Natural killer cell treated with Interleukin-12 subunit alpha and Interleukin-12 subunit beta and Interleukin-15 and Interleukin-18, amount 100 ng/mL, for 72 hours (primary cell): ENCODE data around the gene RASGRF1. TPM values are rescaled to one million over a fixed set of nuclear protein-coding genes. Genes with fewer than 3 reads are reported as not detected.

Experiments used
- ATAC-seq, 2 donors: fragments of 150-1000 bp; cut with Tn5 transposase in 1 of 2; sonication (Bioruptor Pico), chemical (Tn5 transposase) in 1 of 2; 2 replicates each; pipeline ENCODE4 v1.10.0; 2021
- DNase-seq: peaks from one replicate; pipeline ENCODE4 v3.0.0; 2022; ENCODE audit warnings: low spot score
- H3K27ac Mint-ChIP-seq, 2 donors: 1 replicate in 1 of 2; 2 replicates in 1 of 2; pipeline ENCODE4 v1.8.0; 2022; ENCODE audit warnings: mixed read lengths in 2 of 2, mild to moderate bottlenecking in 1 of 2, moderate library complexity in 1 of 2
- H3K27me3 Mint-ChIP-seq, 2 donors: 1 replicate in 1 of 2; 2 replicates in 1 of 2; pipeline ENCODE4 v1.8.0; 2022; ENCODE audit warnings: mixed read lengths in 2 of 2
- H3K36me3 Mint-ChIP-seq: one replicate; pipeline ENCODE4 v1.8.0; 2022; ENCODE audit warnings: mixed read lengths
- H3K4me1 Mint-ChIP-seq, 2 donors: 1 replicate in 1 of 2; 2 replicates in 1 of 2; pipeline ENCODE4 v1.8.0; 2022; ENCODE audit warnings: low read depth in 2 of 2, mixed read lengths in 2 of 2, mild to moderate bottlenecking in 1 of 2
- H3K4me3 Mint-ChIP-seq: one replicate; pipeline ENCODE4 v1.8.0; 2022; ENCODE audit warnings: mixed read lengths
- H3K9me3 Mint-ChIP-seq: 2 replicates; pipeline ENCODE4 v1.8.0; 2022; ENCODE audit warnings: mixed read lengths
- total RNA-seq, 2 donors: library from RNA; stranded (reverse); gene quantifications; one replicate each; pipeline ENCODE4 v1.2.3, GENCODE V29; 2022

The RASGRF1 gene, protein sequence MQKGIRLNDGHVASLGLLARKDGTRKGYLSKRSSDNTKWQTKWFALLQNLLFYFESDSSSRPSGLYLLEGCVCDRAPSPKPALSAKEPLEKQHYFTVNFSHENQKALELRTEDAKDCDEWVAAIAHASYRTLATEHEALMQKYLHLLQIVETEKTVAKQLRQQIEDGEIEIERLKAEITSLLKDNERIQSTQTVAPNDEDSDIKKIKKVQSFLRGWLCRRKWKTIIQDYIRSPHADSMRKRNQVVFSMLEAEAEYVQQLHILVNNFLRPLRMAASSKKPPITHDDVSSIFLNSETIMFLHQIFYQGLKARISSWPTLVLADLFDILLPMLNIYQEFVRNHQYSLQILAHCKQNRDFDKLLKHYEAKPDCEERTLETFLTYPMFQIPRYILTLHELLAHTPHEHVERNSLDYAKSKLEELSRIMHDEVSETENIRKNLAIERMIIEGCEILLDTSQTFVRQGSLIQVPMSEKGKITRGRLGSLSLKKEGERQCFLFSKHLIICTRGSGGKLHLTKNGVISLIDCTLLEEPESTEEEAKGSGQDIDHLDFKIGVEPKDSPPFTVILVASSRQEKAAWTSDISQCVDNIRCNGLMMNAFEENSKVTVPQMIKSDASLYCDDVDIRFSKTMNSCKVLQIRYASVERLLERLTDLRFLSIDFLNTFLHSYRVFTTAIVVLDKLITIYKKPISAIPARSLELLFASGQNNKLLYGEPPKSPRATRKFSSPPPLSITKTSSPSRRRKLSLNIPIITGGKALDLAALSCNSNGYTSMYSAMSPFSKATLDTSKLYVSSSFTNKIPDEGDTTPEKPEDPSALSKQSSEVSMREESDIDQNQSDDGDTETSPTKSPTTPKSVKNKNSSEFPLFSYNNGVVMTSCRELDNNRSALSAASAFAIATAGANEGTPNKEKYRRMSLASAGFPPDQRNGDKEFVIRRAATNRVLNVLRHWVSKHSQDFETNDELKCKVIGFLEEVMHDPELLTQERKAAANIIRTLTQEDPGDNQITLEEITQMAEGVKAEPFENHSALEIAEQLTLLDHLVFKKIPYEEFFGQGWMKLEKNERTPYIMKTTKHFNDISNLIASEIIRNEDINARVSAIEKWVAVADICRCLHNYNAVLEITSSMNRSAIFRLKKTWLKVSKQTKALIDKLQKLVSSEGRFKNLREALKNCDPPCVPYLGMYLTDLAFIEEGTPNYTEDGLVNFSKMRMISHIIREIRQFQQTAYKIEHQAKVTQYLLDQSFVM (N-terminal part only)
- total RNA-seq: under 1 TPM in 1 of 2 donors, not detected in 1; 0.11 TPM

DNA sequence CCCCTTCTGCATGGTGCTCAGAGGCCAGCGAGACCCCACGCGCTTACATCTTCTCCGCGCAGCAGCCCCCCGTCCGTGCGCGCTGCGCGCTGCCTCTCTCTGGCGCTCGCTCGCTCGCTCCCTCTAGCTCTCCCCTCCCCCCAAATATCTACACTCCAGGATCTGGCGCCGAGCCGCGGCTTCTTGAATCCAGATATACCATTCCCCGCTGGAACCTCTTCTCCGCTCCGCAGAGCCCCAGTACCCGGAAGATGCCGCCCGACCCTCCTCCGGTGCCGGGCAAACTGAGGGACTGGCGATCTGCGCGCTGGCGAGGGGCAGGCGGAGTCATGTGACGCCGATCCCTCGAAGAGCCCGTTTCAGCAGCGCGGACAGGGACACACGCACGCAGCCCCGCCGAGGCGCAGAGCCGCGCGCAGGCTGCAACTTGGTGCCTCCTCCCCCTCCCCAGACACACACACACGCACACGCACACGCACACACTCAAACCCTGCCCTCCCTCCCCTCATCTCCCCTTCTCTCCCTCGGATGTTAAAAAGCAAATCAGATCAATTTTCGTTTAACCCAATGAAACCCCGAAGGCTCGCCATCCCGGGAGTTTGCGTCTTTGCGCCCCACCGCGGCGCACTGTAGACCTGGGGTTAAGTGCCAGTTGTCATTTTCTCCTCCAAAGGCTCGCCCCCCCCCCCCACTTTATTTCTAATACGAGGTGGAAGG is at the start of gene RASGRF1:
Gene RASGRF1 (minus strand): TSS at position 294 of the 717 bp plus-strand sequence. CDS start 282 bp downstream, at position 12.
- H3K36me3 Mint-ChIP-seq: peaks cover 5% of the 10 kb centered on the region
- ATAC-seq (no peak), DNase-seq (no peak)
- H3K27ac Mint-ChIP-seq: no peak within 1 kb of the TSS
- peaks cover 3% of the 10 kb centered on the region for H3K9me3 Mint-ChIP-seq
- no peak within 1 kb of the TSS for H3K4me3 Mint-ChIP-seq
- peaks cover 34 to 65% of the 10 kb centered on the region in 2 donors for H3K27me3 Mint-ChIP-seq
- peaks cover 7 to 8% of the 10 kb centered on the region in 2 donors for H3K4me1 Mint-ChIP-seq

DNA sequence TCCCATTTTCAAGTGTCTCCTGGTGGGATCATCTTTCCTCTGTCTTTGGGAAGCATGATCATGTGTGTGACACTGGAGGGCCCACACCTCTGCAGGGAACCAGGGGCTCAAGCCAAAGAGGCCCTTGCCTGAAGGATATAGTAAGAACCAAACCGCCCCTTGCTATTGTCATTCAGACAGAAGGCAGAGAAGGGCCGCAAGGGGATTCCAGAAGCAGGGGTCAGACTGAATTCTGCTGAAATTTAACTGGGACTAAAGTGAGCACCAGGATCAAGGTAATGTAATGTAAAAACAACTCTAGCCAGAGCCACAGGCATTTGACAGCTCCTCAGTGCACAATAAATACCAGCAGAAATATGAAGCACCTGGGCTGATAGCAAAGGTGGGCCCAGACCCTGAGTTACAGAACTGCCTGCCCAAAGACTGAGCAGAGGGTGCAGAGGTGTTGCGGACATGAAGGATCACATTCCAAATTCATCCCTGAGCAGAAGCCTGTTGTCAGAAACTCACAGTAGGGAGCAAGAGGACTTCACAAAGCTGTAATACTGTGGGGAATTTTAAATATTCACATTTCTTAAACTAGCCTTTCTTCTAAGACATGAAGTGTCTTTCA is 46.0 kb upstream of the RASGRF1 start:
- H3K27me3 Mint-ChIP-seq: peaks cover 41 to 79% of the 10 kb centered on the region in 2 donors
- no peaks in the 10 kb centered on the region for H3K36me3 Mint-ChIP-seq
- no peak overlapping the region for H3K4me3 Mint-ChIP-seq
- no peak overlapping the region for H3K27ac Mint-ChIP-seq
- no peak for ATAC-seq
- no peak for DNase-seq
- H3K4me1 Mint-ChIP-seq: no peaks in the 10 kb centered on the region
- no peaks in the 10 kb centered on the region for H3K9me3 Mint-ChIP-seq

DNA sequence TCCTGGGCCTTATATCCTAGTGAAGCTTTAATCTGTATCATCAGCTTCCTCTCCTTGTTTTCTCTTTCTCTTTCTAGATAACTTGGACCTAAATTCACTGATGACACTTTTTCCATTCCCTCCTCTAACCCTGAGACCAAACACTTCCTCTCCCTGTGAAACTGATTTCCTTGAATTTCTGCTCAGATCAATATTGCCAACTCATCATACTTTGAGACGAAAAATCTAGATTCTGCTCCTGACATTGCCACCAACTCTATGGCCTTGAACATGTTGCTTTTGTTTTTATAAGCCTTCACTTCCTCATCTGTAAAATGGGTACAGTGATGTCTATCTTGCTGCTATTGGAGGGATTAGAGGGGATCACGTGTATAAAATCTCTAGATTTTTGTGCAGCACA is 42.7 kb upstream of the RASGRF1 start:
- ATAC-seq (no peak), DNase-seq (no peak)
- no peaks in the 10 kb centered on the region for H3K9me3 Mint-ChIP-seq
- H3K27ac Mint-ChIP-seq: no peak overlapping the region
- no peaks in the 10 kb centered on the region for H3K4me1 Mint-ChIP-seq
- H3K36me3 Mint-ChIP-seq: no peaks in the 10 kb centered on the region
- no peak overlapping the region for H3K4me3 Mint-ChIP-seq
- peaks cover 21 to 69% of the 10 kb centered on the region in 2 donors for H3K27me3 Mint-ChIP-seq

DNA sequence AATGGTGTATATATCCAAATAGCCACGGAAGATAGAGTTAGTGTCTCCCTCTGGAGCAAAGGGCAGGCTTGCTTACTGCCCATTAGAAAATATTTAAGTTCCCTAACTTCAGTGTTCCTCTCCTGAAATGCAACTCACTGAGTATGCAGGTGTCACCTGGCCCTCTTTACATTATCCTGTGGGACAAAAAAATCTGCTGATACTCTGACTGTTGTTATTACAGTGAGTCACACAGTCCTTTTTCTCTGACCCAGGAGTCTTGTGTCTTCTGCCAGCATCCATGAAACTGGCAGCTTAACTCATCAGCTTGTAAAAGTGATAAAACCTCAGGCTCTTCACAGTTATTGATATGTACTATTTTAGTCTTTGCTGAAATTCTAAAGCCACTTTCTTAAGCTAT is 42.2 kb upstream of the RASGRF1 start:
- peaks cover 19 to 65% of the 10 kb centered on the region in 2 donors for H3K27me3 Mint-ChIP-seq
- no peak overlapping the region for H3K4me3 Mint-ChIP-seq
- no peaks in the 10 kb centered on the region for H3K4me1 Mint-ChIP-seq
- H3K9me3 Mint-ChIP-seq: no peaks in the 10 kb centered on the region
- ATAC-seq (no peak), DNase-seq (no peak)
- no peak overlapping the region for H3K27ac Mint-ChIP-seq
- H3K36me3 Mint-ChIP-seq: no peaks in the 10 kb centered on the region

DNA sequence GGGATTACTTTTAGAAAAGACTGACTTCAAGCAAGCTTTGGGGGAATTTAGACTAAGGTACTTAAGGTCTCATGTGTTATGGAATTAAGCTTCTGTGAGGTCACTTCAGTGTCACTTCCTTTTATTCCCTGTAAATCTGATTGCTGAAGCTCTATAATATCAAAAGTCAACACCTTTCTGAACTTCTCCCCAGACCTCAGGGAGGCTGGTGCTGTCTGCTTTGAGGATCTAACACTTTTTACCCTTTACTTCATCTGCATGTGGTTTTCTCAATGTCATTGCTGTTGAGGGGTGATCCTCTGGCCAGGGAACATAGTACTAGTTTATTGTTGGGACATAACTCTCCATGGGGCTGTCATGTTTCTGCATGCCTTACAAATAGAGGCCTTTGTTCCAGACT is 41.8 kb upstream of the RASGRF1 start:
- H3K36me3 Mint-ChIP-seq: no peaks in the 10 kb centered on the region
- H3K9me3 Mint-ChIP-seq: no peaks in the 10 kb centered on the region
- H3K27me3 Mint-ChIP-seq: peaks cover 23 to 69% of the 10 kb centered on the region in 2 donors
- no peaks in the 10 kb centered on the region for H3K4me1 Mint-ChIP-seq
- no peak overlapping the region for H3K4me3 Mint-ChIP-seq
- ATAC-seq (no peak), DNase-seq (no peak)
- H3K27ac Mint-ChIP-seq: no peak overlapping the region

DNA sequence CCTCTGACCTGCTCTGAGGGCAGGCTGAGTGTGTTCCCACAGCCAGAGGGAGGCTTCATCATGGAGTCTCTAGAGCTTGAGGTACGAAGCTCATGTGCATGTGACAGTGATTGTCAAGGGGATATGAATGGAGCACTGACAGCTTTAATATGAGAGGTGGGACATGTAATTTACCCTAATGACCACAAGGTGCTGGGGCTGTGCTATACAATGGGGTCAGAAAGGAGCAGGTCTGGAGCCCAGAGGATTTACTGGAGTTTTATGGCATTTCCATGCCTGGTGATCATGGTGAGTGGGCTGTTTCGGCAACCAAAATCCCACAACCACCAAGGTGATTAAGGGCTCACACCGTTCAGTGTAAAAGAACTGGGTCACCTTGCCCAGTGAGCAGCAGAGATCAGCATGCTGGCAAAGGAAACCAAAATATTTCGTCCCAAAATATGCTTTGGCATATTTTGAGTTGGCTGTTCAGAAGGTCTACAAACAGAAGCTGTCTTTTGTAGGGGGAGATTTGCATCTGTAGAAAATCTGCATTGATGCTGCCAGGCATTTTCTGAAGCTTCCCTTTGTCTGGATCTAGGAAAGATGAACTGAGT is 40.1 kb upstream of the RASGRF1 start:
- Mint-ChIP-seq H3K27me3 (peaks cover 20 to 68% of the 10 kb centered on the region in 2 donors), H3K4me1 (no peaks in the 10 kb centered on the region), H3K9me3 (no peaks in the 10 kb centered on the region), H3K4me3 (no peak overlapping the region), H3K36me3 (no peaks in the 10 kb centered on the region), H3K27ac (no peak overlapping the region)
- ATAC-seq: peak in 1 of 2 donors; percentile 11
- DNase-seq: no peak

DNA sequence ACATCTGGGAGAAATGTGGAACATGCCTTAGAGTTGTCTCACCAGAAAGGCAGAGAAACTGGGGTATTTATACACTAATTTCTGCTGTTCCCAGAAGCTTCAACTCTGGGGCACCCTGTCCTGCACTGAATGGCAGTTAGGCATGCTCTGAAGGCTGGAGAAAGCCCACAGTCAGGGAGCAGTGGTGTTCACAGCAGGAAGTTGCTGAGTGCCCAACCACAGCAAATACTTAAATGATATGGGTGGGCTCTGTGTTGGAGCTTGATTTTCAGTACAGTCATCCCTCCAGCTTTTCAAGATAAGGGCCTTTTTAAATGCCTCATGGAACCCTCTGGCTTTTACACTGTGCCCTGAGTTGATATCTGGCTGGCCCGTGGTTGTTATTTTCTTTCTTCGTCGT is 38.7 kb upstream of the RASGRF1 start:
- Mint-ChIP-seq H3K27me3 (peaks cover 20 to 60% of the 10 kb centered on the region in 2 donors), H3K4me3 (no peak overlapping the region), H3K27ac (no peak overlapping the region), H3K4me1 (no peaks in the 10 kb centered on the region), H3K9me3 (no peaks in the 10 kb centered on the region), H3K36me3 (no peaks in the 10 kb centered on the region)
- DNase-seq (no peak), ATAC-seq (no peak)

DNA sequence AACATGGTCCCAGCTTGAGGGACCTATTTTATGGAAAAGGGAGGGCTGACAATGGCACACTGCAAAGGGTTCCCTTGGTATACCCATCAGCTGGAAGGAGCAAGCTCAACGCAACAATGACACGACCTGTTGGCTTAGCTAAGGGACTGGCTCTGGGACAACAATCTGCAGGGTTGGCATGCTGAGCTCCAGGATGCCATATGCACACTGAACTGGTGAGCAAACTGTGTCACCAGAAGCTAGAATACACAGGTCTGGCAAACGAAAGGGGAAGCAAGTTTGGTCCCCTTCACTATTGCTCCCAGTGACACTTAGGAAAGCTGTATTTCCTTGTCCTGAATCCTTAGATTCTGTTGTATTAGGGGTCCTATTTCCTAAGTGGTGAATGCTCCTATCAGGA is 38.0 kb upstream of the RASGRF1 start:
- H3K36me3 Mint-ChIP-seq: no peaks in the 10 kb centered on the region
- H3K4me3 Mint-ChIP-seq: no peak overlapping the region
- no peaks in the 10 kb centered on the region for H3K4me1 Mint-ChIP-seq
- DNase-seq: no peak
- H3K27me3 Mint-ChIP-seq: peaks cover 18 to 55% of the 10 kb centered on the region in 2 donors
- H3K9me3 Mint-ChIP-seq: no peaks in the 10 kb centered on the region
- H3K27ac Mint-ChIP-seq: no peak overlapping the region
- ATAC-seq: no peak

DNA sequence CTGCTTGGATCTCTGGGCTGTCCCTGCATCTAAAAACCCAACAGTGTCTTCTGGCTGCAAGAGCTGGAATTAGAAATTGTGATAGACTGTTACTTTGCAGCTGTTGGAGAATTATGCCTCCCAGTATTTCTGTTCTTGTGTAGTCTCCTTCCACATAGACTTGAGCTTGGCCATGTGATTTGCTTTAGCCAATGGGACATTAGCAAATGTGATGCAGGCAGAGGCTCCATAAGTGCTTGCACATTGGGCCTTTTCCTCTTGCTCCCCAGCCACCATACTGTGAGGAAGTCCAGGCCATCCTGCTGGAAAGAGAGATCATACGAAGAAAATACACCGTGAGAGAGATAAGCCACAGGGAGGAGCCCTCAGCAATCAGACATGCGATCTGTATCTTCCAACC is 33.8 kb upstream of the RASGRF1 start:
- no peak overlapping the region for H3K27ac Mint-ChIP-seq
- ATAC-seq (no peak), DNase-seq (no peak)
- no peaks in the 10 kb centered on the region for H3K4me1 Mint-ChIP-seq
- peaks cover 15 to 24% of the 10 kb centered on the region in 2 donors for H3K27me3 Mint-ChIP-seq
- H3K4me3 Mint-ChIP-seq: no peak overlapping the region
- H3K9me3 Mint-ChIP-seq: no peaks in the 10 kb centered on the region
- no peaks in the 10 kb centered on the region for H3K36me3 Mint-ChIP-seq

DNA sequence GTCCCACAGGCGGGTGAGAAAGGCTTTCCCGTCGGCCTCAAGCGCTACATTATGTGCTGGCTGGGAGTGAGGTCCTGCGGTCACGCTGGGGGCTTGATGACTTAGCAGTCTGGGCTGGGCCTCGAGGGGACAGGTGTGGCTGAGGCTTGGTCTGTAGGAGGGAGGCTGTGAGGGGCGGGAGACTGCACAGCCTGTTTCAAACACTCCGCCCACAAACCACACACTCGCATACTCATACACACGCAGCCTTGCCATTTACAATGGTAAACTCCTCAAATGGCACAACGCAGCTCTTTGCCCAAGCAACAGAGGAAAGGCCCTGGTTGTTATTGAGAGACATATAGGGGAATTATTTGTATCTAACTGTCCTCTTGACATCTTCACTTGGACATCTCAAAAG is 32.4 kb upstream of the RASGRF1 start:
- peak; percentile 21 to 29 for ATAC-seq
- no peak overlapping the region for H3K4me3 Mint-ChIP-seq
- H3K27ac Mint-ChIP-seq: no peak overlapping the region
- DNase-seq: no peak
- no peaks in the 10 kb centered on the region for H3K4me1 Mint-ChIP-seq
- H3K27me3 Mint-ChIP-seq: peaks cover 15 to 19% of the 10 kb centered on the region in 2 donors
- no peaks in the 10 kb centered on the region for H3K9me3 Mint-ChIP-seq
- H3K36me3 Mint-ChIP-seq: no peaks in the 10 kb centered on the region

DNA sequence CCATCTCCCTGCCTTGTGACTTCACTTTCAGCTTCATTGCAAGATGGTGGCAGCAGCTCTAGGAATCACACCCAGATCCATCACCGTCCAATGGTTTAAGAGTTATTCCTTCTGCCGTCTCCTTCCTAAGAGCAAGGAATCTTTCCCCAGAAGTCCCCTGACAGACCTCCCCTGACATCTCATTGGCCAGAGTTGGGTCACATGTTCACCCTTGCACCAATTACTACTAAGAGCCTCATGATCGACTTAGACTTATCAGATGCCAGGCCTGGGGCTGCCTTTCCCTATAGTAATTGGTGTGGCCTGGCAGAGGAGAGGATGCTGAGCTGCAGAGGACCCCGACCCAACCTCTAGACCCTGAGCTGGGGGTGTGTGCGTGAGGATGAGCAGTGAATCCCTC is 31.8 kb upstream of the RASGRF1 start:
- Mint-ChIP-seq H3K4me3 (no peak overlapping the region), H3K36me3 (no peaks in the 10 kb centered on the region), H3K4me1 (no peaks in the 10 kb centered on the region), H3K27me3 (peaks cover 10 to 18% of the 10 kb centered on the region in 2 donors), H3K27ac (no peak overlapping the region), H3K9me3 (no peaks in the 10 kb centered on the region)
- DNase-seq (no peak), ATAC-seq (no peak)

DNA sequence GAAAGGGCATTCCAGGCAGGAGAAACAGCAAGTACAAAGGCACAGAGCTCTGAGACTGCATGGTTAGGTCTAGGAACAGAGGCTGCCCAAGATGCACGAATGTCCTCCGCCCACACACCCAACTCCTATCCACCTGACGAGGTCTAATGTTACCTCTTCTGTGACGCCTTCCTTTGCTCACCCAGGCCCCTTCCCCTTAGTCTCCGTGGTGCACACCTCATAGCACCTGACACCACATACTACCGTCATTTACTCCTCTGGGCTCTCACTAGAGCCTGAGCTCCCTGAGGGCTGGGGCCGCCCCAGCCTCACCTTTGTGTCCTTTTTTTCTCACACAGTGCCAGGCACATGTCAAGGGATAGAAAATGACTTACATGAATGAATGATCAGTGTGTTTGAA is 31.0 kb upstream of the RASGRF1 start:
- H3K4me3 Mint-ChIP-seq: no peak overlapping the region
- no peak overlapping the region for H3K27ac Mint-ChIP-seq
- no peak for DNase-seq
- no peaks in the 10 kb centered on the region for H3K36me3 Mint-ChIP-seq
- no peak for ATAC-seq
- no peaks in the 10 kb centered on the region for H3K4me1 Mint-ChIP-seq
- peaks cover 13 to 15% of the 10 kb centered on the region in 2 donors for H3K27me3 Mint-ChIP-seq
- H3K9me3 Mint-ChIP-seq: no peaks in the 10 kb centered on the region
